ENCODE measurements around the gene DTNA.

DTNA gene

DNA sequence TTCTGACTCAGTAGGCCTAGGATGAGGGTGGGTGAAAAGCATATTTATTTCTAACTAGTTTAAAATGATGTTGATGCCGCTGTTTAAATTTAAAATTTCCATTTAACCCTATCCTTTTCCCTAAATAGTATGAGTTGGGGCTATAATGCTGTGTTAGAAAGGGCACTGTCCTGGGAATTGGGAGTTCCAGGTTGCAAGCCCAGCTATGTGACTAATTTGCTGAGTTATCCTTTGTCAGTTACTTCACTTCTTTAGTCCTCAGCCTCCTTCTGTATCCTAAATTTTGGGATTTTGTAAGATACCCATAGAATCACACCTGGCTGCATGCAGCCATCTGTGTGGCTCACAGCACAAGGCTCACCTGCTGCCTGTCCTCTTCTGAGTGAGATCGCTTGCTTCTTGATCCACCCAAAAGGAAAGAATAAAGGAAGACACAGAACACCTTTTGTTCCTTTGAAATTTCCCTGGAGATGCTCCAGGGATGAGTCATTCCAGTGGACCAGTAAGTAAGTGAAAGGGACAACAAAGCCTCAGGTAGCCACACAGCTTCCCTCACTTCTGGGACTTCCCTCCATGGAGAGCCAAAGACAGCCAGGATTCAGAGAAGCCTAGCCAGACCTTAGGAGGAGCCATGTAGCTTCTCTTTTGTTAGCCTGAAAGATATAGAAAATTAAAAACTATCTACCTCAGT is 97.2 kb downstream of the DTNA start:
- no peak for DNase-seq (ENCODE audit: low read depth in 2 of 2)

DNA sequence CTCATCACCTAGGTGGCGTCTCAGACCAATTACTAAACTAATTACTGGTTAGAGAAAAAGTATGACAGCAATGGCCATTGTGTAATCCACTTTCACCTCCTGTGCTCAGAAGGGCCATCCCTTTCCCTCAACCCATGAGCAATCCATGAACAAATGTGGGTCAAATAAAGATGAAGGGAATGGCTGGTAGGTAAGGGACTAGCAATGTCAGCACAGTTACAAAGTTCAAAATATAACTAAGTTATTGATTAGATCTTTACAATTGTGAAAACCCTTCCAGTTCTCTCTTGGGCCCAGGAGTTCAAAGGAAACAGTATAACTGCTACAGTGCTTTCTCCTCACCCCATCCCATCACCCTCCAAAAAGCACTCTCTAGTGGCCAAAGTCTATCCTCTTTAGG is 98.3 kb downstream of the DTNA start:
- no peak for DNase-seq (ENCODE audit: low read depth in 2 of 2)

DNA sequence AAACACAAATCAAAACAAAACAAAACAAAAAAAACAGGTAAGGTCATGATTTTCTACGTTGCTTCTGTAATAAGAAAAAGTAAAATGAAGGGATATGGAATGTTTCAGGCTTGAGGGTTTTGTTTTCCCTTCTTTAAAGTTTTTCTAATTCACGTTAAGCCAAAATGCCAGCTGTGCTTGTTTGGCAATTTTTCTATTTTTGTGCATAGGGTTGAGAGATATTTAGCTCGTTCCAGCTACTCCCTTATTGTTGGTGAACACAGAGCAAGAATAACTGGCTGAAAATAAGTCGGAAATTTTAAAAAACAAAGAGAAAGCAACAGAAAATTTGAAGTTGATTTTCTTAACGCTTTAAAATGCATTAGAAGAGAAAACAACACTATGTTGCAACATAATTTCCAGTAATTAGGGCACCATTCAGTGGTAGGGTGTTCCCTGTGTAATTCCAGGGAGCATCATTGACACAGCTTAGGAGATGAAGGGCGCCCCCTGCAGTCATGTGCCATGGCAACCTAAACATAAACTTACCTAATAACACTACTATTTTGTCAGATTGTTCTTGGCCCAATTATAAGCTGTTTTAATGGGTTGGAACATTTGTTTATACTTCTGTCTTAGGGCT is 99.5 kb downstream of the DTNA start:
- DNase-seq (ENCODE audit: low read depth in 2 of 2), result no peak

DNA sequence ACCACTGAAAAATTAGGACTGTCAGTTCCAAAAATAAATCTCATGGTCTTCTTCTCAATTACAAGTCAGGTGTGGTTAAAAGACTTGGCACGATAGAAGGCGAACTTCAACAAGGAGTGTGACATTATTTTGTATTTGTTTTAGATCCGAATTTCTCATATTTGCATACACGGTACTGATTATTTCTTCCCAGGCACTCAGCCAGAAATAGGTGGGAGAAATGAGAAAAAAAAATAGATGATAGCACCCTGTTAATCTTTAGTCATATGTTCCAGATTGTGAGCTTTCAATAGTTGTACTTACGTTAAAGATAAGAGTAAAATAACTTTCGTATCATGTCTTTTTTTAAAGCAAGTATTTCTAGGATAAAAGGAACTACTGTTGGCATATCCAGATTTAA is 106.1 kb downstream of the DTNA start:
- DNase-seq (ENCODE audit: low read depth in 2 of 2), result no peak

DNA sequence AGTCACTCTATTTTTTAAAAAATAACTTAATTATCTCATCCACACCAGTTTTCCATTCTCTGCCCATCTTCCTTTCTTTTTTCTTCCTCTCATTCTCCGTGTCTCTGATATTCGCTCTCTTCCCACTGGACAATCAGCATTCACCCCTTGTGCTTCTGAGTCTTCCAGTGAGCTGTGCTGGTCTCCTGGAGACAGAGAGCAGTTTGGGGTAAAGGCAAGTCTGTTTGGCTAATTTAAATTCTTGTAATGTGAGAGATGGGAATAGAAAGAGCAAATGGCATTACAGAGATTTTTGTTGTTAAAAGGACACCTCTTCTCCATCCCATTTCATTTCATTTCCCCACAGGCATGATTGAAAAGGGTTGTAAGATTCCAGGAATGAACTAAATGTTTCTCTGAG is 107.5 kb downstream of the DTNA start:
- DNase-seq (ENCODE audit: low read depth in 2 of 2), result no peak

DNA sequence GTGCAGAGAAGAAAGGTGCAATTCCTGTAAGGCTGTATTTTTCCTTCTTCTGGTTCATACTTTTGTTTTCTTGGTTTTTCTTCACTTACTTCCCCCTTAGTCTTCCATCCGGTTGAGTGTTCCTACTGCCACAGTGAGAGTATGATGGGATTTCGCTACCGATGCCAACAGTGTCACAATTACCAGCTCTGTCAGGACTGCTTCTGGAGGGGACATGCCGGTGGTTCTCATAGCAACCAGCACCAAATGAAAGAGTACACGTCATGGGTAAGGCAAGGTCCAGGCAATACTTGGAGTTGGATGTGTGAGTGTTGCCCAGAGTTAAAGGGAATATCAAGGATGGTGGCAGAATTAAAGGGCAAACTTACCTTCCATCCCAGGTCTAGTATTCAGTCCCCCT is 108.0 kb downstream of the DTNA start:
- no peak for DNase-seq (ENCODE audit: low read depth in 2 of 2)

DNA sequence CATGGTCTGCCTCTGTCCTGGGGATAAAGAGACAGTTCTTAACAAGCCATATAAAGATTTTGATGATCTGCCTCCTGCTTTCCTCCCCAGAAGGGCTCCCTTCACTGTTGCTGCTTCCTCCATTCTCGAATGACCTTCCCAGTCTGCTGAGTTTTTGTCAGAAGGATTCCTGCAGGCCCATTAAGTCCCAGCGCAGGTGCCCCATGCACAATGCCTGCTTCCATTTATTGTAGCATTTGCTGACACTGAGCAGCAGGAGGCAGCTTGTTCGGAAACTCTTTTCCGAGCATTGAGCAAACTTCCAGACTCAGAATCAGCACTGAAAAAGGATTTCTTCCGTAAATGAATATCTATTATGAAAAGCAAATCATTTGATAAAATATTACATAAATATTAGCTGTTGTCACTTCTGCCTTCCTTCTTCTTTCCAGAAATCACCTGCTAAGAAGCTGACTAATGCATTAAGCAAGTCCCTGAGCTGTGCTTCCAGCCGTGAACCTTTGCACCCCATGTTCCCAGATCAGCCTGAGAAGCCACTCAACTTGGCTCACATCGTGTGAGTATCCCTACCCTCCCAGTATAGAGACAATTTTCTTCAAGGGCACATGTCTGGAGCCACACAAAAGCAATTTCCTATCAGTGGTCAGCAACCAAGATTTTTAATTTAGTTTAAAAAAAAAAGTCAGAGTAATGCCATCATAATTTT is 110.4 kb downstream of the DTNA start:
- no peak for DNase-seq (ENCODE audit: low read depth in 2 of 2)

DNA sequence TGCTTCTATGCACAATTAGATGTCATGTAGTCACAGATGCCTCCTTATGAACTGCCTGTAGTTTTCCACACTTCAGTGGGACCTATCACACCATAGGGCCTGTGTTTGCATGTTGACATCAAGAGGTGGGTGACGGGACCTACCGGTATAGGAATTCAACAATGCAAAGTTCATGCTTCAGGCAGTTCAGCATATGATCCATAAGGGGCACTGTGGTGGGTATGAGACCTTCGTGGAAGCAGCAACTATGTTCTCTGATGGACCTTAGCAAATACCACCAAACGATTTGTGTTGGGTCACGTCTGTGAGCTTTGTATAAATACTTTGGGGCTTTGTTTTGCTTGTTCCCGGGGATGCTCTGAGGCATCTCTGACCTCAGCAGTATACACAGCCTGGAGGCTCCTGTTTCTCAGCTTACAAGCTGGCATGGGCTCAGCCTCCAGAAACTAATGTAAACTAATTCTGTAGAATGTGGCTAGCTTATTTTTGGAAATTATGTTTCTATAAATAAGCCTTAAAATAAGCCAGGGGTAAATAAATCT is 111.6 kb downstream of the DTNA start:
- no peak for DNase-seq (ENCODE audit: low read depth in 2 of 2)

DNA sequence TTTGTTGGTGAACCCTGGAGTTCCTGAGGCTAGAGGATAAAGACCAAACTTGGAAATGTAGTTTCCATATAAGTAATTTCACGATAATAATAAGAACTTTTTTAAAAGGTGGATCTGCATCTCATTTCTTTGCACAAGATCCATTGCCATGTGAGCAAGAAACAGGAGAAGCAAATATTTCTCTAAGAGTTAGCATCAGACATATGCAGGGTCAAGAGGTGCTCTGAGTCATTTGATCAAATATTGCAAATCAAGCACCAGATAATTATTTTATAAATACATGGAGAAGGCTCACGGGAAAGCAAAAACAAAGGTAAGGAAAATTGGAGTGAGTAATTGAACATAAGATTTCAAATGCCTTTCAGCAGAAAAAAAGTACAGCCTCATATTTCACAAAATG is 118.0 kb downstream of the DTNA start:
- no peak for DNase-seq (ENCODE audit: low read depth in 2 of 2)

DNA sequence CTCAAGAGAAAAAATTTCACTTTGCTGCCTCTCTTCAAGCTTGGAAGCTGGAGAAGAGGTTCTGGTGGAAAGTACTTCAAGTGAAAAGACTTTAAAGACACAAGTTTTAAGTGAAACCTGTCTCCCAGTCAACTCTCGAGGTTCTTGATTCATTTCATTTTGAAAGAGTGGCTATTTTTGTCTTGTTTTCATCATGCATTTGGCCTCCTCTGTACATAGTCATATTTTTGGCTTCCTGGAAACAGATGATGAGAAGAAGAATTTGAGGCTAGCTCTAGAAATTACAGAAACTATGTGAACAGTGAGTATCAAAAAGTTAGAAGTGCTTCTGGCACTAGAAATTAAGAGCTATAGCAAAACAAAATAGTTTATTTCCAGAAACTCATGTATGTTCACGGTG is 124.8 kb downstream of the DTNA start:
- DNase-seq (ENCODE audit: low read depth in 2 of 2), result no peak

DNA sequence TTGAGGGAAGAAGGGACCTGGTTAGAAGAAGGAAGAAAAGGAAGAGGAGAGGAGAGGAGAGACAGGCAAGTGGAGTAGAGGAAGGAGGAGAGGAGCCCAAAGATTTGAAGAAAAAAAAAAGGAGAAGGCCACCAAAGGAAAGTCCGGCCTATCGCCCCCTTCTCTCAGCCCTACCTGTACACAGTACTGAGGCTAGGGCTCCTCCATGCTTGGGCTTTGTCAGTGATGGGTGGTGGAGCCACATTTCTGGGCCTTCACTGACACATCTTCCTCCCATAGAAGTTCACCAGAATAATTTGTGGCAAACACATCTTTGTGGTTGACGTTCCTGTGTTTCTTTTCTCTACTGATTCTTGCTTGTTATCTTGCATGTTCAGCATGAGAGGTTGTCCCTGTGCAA is 125.4 kb downstream of the DTNA start:
- DNase-seq (ENCODE audit: low read depth in 2 of 2), result no peak

DNA sequence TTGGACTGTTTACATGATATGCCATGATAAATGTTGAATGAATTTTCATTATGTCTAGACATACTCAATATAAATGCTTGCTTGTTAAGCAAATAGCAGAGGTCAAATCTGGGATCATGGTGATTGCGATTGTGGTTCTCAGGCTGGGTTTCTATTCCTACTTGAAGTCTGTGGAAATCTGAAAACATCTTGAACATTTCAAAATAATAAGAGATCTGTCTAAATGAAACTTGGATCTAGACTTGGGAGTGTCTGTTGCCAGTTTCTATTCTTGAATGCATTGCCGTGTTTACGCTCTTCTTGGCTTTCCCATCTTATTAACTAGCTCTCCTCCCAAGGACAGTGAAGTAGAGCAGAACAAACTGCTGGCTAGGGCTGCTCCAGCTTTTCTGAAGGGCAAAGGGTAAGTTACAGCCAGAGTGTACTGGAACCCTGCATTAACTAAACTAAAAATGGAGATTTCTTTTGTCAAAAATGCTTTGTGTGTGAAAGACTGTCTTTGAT is 127.7 kb downstream of the DTNA start:
- no peak for DNase-seq (ENCODE audit: low read depth in 2 of 2)

DNA sequence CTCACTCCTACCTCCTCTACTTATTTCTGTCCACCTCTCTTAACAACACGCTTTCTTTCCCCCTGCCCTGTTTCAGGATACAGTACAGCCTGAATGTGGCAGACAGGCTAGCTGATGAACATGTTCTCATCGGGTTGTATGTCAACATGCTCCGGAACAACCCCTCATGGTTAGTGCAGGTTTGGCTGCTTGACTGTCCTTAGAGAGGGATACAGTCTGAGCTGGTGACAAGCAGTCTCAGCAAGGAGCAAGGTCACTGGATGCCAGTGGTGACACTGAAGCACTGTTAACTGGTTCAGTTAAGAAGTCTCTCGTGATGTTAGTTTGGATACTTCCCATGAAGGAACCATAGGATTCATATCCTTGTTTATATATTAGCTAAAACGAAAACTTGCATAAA is 128.6 kb downstream of the DTNA start:
- DNase-seq (ENCODE audit: low read depth in 2 of 2), result no peak

DNA sequence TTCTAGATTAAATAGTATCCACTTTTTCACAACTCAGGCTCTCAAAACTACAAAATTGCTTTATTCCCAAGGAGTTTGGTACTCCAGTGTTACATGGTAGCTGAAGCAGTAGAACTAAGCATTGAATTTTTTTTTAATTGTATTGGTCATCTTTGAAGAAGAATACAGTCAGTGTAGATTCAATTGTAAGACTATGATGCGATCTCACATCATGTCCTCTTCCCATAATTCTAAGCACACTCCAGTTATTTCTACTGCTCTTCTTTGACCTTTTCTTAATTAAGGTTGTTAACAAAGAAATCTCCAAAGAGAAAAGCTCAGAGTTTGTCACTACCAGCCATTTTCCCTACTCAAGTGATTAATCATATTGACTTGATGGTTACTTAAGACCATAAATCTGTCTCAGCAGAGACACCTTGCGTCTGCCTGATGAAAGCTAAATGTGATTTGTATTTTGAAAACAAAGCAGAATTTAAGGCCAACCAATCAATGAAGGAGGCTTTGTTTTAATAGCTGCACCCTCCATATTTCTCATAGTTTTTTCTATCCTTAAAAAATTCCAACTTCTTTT is 130.2 kb downstream of the DTNA start:
- DNase-seq (ENCODE audit: low read depth in 2 of 2), result no peak

DNA sequence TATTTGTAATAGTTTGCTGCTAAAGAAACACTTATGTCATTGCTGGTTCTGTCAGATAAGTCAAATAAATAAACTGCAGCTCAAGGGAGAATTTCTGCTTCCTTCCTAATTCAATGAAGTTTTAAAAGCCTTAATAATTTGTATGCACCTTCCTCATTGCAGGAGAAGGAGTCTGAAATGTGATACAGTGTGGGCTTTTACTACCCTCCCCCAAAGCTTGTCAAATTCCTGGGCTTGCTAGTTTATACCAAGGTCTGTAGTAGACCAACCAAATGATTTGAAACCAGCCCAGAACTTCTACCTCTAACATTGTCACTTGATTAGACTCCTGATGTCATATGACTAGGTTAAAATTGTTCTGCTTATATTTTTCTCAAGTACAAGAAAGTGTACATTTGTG is 131.8 kb downstream of the DTNA start:
- DNase-seq (ENCODE audit: low read depth in 2 of 2), result no peak

DNA sequence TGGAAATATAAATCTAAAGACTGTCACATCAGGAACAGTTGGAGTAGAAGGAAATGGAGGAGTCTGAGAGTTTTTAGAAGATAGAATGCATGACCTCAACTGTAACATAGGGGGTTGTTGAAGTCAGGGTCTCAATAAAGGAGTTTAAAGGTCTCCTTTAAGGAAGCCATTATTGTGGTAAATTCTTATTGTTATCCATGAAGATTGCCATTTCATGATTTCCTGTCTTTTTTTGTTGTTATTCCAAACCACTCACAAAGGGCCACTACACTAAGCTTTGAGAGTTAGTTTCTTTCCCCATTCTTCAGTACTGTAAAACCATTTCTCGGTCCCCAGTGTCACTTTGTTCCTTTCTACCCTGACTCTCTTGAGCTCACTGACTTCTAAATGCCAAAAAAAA is 134.0 kb downstream of the DTNA start:
- no peak for DNase-seq (ENCODE audit: low read depth in 2 of 2)

DNA sequence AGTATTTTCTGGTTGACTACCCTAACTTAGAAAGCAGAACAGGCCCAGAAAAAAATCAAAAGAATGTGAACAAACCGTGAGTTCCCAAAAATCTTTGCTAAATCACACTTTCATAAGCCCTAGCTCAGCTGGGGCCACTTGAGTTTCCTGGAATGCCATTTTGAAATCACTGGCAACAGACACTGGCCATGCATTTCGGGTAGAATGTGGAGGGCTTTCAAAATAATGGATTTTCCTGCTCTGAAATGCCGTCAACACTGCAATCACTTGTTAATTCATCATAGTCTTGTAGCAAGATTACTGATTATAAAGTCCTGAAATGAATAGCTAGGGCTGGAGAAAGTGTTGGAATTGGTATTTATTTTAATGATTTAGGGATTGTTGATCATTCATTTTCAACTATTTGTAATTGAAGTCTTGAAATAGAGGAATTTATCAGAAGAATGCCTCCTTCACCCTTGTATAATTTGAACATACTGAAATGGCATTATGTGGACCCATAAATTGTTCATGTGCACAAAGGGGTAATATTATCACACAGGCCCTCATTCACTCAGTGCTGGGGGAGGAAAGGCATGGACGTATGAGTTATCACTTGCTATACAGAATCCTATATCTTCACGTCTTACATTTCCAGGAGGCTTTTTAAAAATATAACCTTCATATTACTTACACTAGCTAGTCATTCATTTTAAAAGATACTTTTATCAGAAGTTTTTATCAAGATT is 134.8 kb downstream of the DTNA start:
- no peak for DNase-seq (ENCODE audit: low read depth in 2 of 2)

DNA sequence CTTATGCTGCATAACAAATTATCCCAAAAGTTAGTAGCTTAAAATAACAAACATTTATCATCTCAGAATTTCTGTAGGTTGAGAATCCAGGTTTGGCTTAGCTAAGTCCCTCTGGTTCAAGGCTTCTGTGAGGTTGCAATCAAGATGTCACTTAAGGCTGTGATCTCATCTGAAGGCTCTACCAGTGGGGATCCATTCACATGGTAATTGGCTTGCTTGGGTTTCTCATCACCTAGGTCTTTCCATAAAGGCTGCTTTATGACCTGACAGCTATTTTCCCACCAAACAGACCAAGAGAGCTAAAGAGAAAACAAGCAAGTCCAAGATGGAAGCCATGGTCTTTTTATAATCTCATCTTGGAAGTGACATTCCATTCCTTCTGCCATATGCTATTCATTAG is 137.3 kb downstream of the DTNA start:
- no peak for DNase-seq (ENCODE audit: low read depth in 2 of 2)

DNA sequence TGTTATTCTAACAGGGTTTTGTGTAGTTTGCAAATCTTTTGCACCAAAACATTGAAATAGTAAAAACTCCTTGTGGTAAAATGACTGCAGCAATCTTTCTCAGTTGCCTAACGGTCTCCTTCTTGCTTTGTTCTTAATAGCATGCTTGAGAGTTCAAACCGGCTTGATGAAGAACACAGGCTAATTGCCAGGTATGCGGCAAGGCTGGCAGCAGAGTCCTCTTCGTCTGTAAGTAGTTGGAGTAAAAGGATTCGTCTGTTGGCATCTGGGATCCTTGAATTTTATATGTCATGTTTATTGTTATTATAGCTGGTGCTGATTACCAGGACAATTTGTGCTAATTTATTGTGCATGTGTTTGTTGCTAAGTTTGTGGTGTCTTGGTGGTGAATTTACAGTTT is 138.1 kb downstream of the DTNA start:
- DNase-seq (ENCODE audit: low read depth in 2 of 2), result no peak

DNA sequence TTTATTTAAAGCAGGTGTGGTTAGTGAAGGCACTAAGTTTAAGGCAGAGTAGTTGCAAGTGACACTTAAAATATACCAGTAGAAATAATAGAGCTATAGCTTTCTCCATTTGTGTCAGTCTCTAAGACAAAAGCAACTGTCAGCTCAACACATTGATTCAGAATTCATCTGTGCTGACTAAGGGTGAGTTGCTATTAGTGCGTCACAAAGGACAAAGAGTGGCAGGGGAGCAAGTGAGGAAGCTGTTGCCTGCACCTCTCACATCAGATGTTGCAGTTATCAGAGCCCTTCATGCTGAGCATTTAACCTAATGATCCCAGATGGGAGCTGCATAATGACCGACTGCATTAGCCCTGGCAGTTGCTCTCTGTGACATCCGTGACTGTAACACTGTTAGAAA is 138.6 kb downstream of the DTNA start:
- no peak for DNase-seq (ENCODE audit: low read depth in 2 of 2)

DNA sequence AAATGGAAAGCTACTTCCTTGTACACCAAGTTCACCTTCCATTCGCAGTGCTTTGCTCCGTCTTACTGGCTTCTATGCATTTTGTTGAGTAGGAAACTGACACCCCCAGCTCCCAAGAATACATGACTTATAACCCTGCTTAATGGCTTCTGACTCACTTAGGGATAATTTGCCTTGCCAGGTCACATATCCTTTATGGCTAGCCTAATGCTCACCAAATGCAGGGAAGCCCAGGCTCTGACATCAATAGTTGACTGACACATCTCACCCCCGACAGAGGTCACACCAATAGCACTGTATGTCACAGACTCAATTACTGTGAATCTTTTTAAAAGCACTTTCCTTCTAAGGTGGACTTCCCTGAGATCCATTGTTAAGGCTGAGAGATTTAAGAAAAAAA is 147.2 kb downstream of the DTNA start:
- DNase-seq (ENCODE audit: low read depth in 2 of 2), result no peak

DNA sequence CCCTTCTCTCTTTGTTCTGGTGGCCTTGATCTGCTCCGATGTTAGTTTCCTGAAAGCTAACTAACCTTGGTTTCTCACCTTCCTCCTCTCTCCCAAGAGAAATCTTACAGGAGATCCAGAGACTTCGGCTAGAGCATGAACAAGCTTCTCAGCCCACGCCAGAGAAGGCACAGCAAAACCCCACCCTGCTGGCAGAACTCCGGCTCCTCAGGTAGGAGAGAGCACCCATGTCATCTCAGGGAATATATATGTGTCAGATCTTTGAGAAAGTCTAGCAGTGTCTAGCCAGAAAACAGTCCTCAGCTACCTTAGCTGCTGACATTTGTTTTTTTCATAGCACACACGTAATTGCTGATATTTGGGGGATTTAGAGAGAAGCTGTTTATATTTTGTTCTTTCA is 148.1 kb downstream of the DTNA start:
- no peak for DNase-seq (ENCODE audit: low read depth in 2 of 2)

All from stimulated activated CD8-positive, alpha-beta memory T cell treated with anti-CD3 and anti-CD28 coated beads, Interleukin-15, amount 100 ng/mL, for 48 hours (primary cell).